OCI-LY7 (cell line): ENCODE measurements around the gene AP2A1. TPM values are rescaled to one million over a fixed set of nuclear protein-coding genes. Genes with fewer than 3 reads are reported as not detected.
A peak's percentile ranks its signal among the peaks of the same experiment; 100 is the strongest.

Experiments used
- BruUV-seq: library from RNA; stranded (reverse); fragments of 400-500 nt; replicated peaks from 2 replicates; lab custom pipeline; 2021; lab: Mats Ljungman, UMichigan
- CTCF ChIA-PET: fragments of 300-600 bp; sonication (Branson Sonifier 250); formaldehyde crosslinking; loops from one replicate; lab custom pipeline; 2022; ENCODE audit warnings: antibody characterized with exemption; ENCODE audit not compliant: unreplicated experiment; lab: Charles Lee
- POLR2A ChIA-PET: fragments of 300-600 bp; sonication (Branson Sonifier 250); formaldehyde crosslinking; loops from one replicate; lab custom pipeline; 2022; ENCODE audit warnings: antibody characterized with exemption; lab: Charles Lee
- DNase-seq: peaks from one replicate; pipeline ENCODE4 v3.0.0-alpha.2; 2015; ENCODE audit warnings: low spot score
- H2AFZ ChIP-seq: fragments of 200-600 bp; sonication (generic), shearing (Covaris generic); 2 replicates; pipeline ENCODE4 v1.6.1; 2014; ENCODE audit warnings: mild to moderate bottlenecking, antibody characterized with exemption, low read length, moderate library complexity
- H3K27ac ChIP-seq: fragments of 200-600 bp; sonication (generic); 2 replicates; pipeline ENCODE4 v1.5.1; 2014; ENCODE audit warnings: mixed run types, low read depth, mild to moderate bottlenecking, moderate library complexity, low read length, inconsistent platforms; ENCODE audit not compliant: poor library complexity, severe bottlenecking
- H3K36me3 ChIP-seq: fragments of 200-600 bp; sonication (generic); 2 replicates; pipeline ENCODE4 v1.6.1; 2014; ENCODE audit warnings: mild to moderate bottlenecking, antibody characterized with exemption, low read length, moderate library complexity, mixed read lengths; ENCODE audit not compliant: insufficient read depth
- H3K4me1 ChIP-seq: fragments of 200-600 bp; sonication (generic); 2 replicates; pipeline ENCODE4 v1.5.1; 2014; ENCODE audit warnings: mild to moderate bottlenecking, low read length; ENCODE audit not compliant: insufficient read depth, poor library complexity, severe bottlenecking
- H3K4me2 ChIP-seq: fragments of 200-600 bp; sonication (generic); 2 replicates; pipeline ENCODE4 v1.6.1; 2014; ENCODE audit warnings: mild to moderate bottlenecking, low read length
- H3K4me3 ChIP-seq: fragments of 200-600 bp; sonication (generic); 2 replicates; pipeline ENCODE4 v1.5.1; 2014; ENCODE audit warnings: mild to moderate bottlenecking, low read depth, low read length; ENCODE audit not compliant: poor library complexity, severe bottlenecking
- H3K79me2 ChIP-seq: fragments of 200-600 bp; sonication (generic); 2 replicates; pipeline ENCODE4 v1.6.1; 2016; ENCODE audit warnings: low read depth, mild to moderate bottlenecking, low read length, moderate library complexity, mixed read lengths; ENCODE audit not compliant: insufficient read depth
- H3K9me2 ChIP-seq: fragments of 200-600 bp; sonication (generic); 2 replicates; pipeline ENCODE4 v1.6.1; 2016; ENCODE audit warnings: mild to moderate bottlenecking, low read length, mixed read lengths; ENCODE audit not compliant: insufficient read depth
- H3K9me3 ChIP-seq: fragments of 200-600 bp; sonication (generic); 2 replicates; pipeline ENCODE4 v1.6.1; 2014; ENCODE audit warnings: mild to moderate bottlenecking, mixed run types, low read length, mixed read lengths
- H4K20me1 ChIP-seq: fragments of 200-600 bp; sonication (generic); 2 replicates; pipeline ENCODE4 v1.6.1; 2014; ENCODE audit warnings: mild to moderate bottlenecking, antibody characterized with exemption, low read length, moderate library complexity, mixed read lengths; ENCODE audit not compliant: insufficient read depth
- EZH2phosphoT487 ChIP-seq: fragments of 200-600 bp; sonication (generic); IDR thresholded peaks from 2 replicates; pipeline ENCODE4 v1.6.1; 2018; ENCODE audit warnings: low read depth, borderline replicate concordance, mild to moderate bottlenecking, mixed run types, antibody characterized with exemption, low read length, moderate library complexity, mixed read lengths
- intact Hi-C: fragments of 100-400 bp; cut with micrococcal nuclease; formaldehyde crosslinking; loops from one replicate; pipeline ENCODE4 v1.10.0; 2022; ENCODE audit not compliant: unreplicated experiment
- total RNA-seq, 2 experiments: library from RNA; depleted of rRNA in 1 of 2; stranded (reverse); fragments of >200 nt in 1 of 2; shearing (Covaris generic) in 1 of 2; gene quantifications; 2 replicates each; pipeline ENCODE4 v1.2.3, GENCODE V29; 2014 to 2022
- TF ChIP-seq, protein P1 (sequence below): fragments of 200-600 bp; sonication (generic); conservative IDR thresholded peaks from 2 replicates; pipeline ENCODE4 v1.5.1; 2014; ENCODE audit warnings: mild to moderate bottlenecking, antibody characterized with exemption, low read length, moderate library complexity, mixed read lengths

Gene AP2A1
- total RNA-seq, 2 experiments from 2014 or later, result 46.9 to 47.4 TPM

DNA sequence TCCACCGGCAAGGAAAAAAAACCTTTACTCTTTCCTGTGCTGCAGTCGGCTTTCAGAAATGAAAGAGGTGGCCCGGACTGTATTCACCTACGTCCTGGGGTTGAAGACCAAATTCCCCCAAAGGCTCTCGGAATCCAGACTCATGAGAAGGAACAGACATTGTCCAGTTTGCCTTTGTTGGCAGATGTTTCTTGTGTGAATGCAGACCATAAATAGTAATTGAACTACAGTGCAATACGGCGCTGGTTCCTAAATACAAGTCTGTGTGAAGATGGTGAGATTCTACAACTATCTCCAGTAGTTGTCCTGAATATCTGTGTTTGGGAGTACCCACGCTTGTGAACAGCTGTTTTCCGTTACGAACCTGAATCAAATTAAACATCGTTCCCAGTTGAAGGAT lies 72.9 kb downstream of the AP2A1 start:
- CTCF ChIA-PET, result no interaction called here
- Histone ChIP-seq H3K4me3 (no peak overlapping the region), H3K36me3 (peaks cover 76% of the 10 kb centered on the region), H3K4me2 (no peak overlapping the region), H3K4me1 (peaks cover 10% of the 10 kb centered on the region), H4K20me1 (no peaks in the 10 kb centered on the region), H3K9me3 (no peaks in the 10 kb centered on the region), H3K9me2 (no peaks in the 10 kb centered on the region), H3K27ac (no peak overlapping the region), H3K79me2 (no peaks in the 10 kb centered on the region), H2AFZ (no peak overlapping the region)
- TSS peak; percentile 61 for BruUV-seq
- TF ChIP-seq, protein P1, sequence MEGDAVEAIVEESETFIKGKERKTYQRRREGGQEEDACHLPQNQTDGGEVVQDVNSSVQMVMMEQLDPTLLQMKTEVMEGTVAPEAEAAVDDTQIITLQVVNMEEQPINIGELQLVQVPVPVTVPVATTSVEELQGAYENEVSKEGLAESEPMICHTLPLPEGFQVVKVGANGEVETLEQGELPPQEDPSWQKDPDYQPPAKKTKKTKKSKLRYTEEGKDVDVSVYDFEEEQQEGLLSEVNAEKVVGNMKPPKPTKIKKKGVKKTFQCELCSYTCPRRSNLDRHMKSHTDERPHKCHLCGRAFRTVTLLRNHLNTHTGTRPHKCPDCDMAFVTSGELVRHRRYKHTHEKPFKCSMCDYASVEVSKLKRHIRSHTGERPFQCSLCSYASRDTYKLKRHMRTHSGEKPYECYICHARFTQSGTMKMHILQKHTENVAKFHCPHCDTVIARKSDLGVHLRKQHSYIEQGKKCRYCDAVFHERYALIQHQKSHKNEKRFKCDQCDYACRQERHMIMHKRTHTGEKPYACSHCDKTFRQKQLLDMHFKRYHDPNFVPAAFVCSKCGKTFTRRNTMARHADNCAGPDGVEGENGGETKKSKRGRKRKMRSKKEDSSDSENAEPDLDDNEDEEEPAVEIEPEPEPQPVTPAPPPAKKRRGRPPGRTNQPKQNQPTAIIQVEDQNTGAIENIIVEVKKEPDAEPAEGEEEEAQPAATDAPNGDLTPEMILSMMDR, result no peak
- TF ChIP-seq EZH2phosphoT487, result no peak
- POLR2A ChIA-PET, result no interaction called here
- no peak for DNase-seq
- intact Hi-C loops, result no loop called here

DNA sequence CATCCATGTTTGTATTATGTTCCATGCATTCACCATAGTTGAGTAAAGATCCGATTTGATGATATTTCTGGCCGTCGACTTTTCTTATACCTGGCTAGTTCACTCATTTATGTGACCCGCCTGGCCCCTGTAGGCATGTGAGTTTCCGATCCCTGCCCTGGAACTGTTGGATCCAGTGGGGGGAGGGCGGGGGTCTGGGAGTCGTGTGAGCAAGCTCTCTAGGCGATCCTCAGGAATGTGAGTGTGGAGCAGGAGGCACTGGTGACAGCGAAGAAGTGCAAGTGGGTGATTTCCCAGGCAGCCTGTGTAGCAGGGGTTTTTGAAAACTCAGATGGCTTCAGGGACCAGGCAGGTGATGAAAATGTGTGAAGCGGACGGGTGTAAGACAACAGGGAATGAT lies 73.5 kb downstream of the AP2A1 start:
- Histone ChIP-seq H3K9me2 (no peaks in the 10 kb centered on the region), H3K27ac (no peak overlapping the region), H3K4me2 (no peak overlapping the region), H2AFZ (no peak overlapping the region), H3K79me2 (no peaks in the 10 kb centered on the region), H3K36me3 (peaks cover 70% of the 10 kb centered on the region), H3K4me3 (no peak overlapping the region), H3K9me3 (no peaks in the 10 kb centered on the region), H4K20me1 (no peaks in the 10 kb centered on the region), H3K4me1 (peaks cover 12% of the 10 kb centered on the region)
- intact Hi-C loops, result no loop called here
- no peak for DNase-seq
- no TSS peak for BruUV-seq
- CTCF ChIA-PET, result no interaction called here
- TF ChIP-seq EZH2phosphoT487, result no peak
- TF ChIP-seq, protein P1, result no peak
- POLR2A ChIA-PET, result no interaction called here

- Histone ChIP-seq H3K79me2 (no peaks in the 10 kb centered on the region), H3K4me2 (no peak overlapping the region), H3K4me1 (peaks cover 12% of the 10 kb centered on the region), H3K36me3 (peaks cover 65% of the 10 kb centered on the region), H3K9me2 (no peaks in the 10 kb centered on the region), H3K4me3 (no peak overlapping the region), H3K9me3 (no peaks in the 10 kb centered on the region), H2AFZ (no peak overlapping the region), H4K20me1 (no peaks in the 10 kb centered on the region), H3K27ac (no peak overlapping the region)
- ChIA-PET CTCF (no interaction called here), POLR2A (no interaction called here)
- BruUV-seq, result no TSS peak
- TF ChIP-seq EZH2phosphoT487, result no peak
- TF ChIP-seq, protein P1, result no peak
- intact Hi-C loops, result no loop called here
- no peak for DNase-seq
These were observed 74.0 kb downstream of the AP2A1 start for GRCh38 chr19:49840736-49841249.
